Muscle layer of colon (tissue), 2 donors: ENCODE results near the gene SLC5A8.

Source experiments
- H3K27ac ChIP-seq: one replicate; pipeline ENCODE4 v1.7.0; 2013; ENCODE audit warnings: low read depth, mild to moderate bottlenecking, low read length, moderate library complexity
- H3K27me3 ChIP-seq, 2 donors: one replicate each; pipeline ENCODE4 v1.7.0; 2013; ENCODE audit warnings: low read length in 2 of 2, mild to moderate bottlenecking in 2 of 2; ENCODE audit not compliant: insufficient read depth in 2 of 2, control insufficient read depth in 1 of 2
- H3K36me3 ChIP-seq: one replicate; pipeline ENCODE4 v1.7.0; 2013; ENCODE audit warnings: mild to moderate bottlenecking, low read length; ENCODE audit not compliant: insufficient read depth
- H3K4me1 ChIP-seq: one replicate; pipeline ENCODE4 v1.7.0; 2013; ENCODE audit warnings: mild to moderate bottlenecking, low read length; ENCODE audit not compliant: insufficient read depth
- H3K4me3 ChIP-seq, 2 donors: one replicate each; pipeline ENCODE4 v1.7.0; 2013; ENCODE audit warnings: low read length in 2 of 2, low read depth in 1 of 2, mild to moderate bottlenecking in 1 of 2, moderate library complexity in 1 of 2
- H3K9ac ChIP-seq: one replicate; pipeline ENCODE4 v1.7.0; 2013; ENCODE audit warnings: low read length
- H3K9me3 ChIP-seq: one replicate; pipeline ENCODE4 v1.7.0; 2013; ENCODE audit warnings: mild to moderate bottlenecking, low read length
- donor health status: abdominal sarcoma.
- donor health status: Adenocarcinoma of cecum.

SLC5A8 gene

GRCh38 chr12:101216810-101217209 is 6.8 kb upstream of the SLC5A8 start:
- H3K9me3 ChIP-seq, result no peaks in the 10 kb centered on the region
- H3K36me3 ChIP-seq, result no peaks in the 10 kb centered on the region
- H3K4me1 ChIP-seq, result no peaks in the 10 kb centered on the region
- no peak overlapping the region for H3K9ac ChIP-seq
- H3K4me3 ChIP-seq, result no peak overlapping the region
- no peaks in the 10 kb centered on the region for H3K27me3 ChIP-seq
- H3K27ac ChIP-seq, result no peak overlapping the region

- no peaks in the 10 kb centered on the region for H3K36me3 ChIP-seq
- H3K4me1 ChIP-seq, result no peaks in the 10 kb centered on the region
- H3K9me3 ChIP-seq, result no peaks in the 10 kb centered on the region
- no peak overlapping the region for H3K9ac ChIP-seq
- peaks cover 5 to 8% of the 10 kb centered on the region in 2 donors for H3K27me3 ChIP-seq
- H3K4me3 ChIP-seq, result no peak overlapping the region
- no peak overlapping the region for H3K27ac ChIP-seq
These were observed 2.8 kb downstream of the SLC5A8 start for GRCh38 chr12:101207086-101207780.

GRCh38 chr12:101204602-101205304 is 5.3 kb downstream of the SLC5A8 start:
- no peak overlapping the region for H3K9ac ChIP-seq
- no peak overlapping the region for H3K4me3 ChIP-seq
- peaks cover 4 to 5% of the 10 kb centered on the region in 2 donors for H3K27me3 ChIP-seq
- no peaks in the 10 kb centered on the region for H3K9me3 ChIP-seq
- H3K27ac ChIP-seq, result no peak overlapping the region
- H3K36me3 ChIP-seq, result no peaks in the 10 kb centered on the region
- H3K4me1 ChIP-seq, result no peaks in the 10 kb centered on the region

GRCh38 chr12:101200824-101201223 is 9.2 kb downstream of the SLC5A8 start:
- no peaks in the 10 kb centered on the region for H3K27me3 ChIP-seq
- H3K9ac ChIP-seq, result no peak overlapping the region
- no peaks in the 10 kb centered on the region for H3K9me3 ChIP-seq

GRCh38 chr12:101200145-101200544 is 9.9 kb downstream of the SLC5A8 start:
- Histone ChIP-seq H3K27ac (no peak overlapping the region), H3K4me3 (no peak overlapping the region), H3K36me3 (no peaks in the 10 kb centered on the region), H3K9ac (no peak overlapping the region), H3K27me3 (no peaks in the 10 kb centered on the region), H3K4me1 (no peaks in the 10 kb centered on the region), H3K9me3 (no peaks in the 10 kb centered on the region)

More at GRCh38 chr12:101200824-101201223, 9.2 kb downstream of the SLC5A8 start:
- Histone ChIP-seq H3K4me3 (no peak overlapping the region), H3K27ac (no peak overlapping the region), H3K36me3 (no peaks in the 10 kb centered on the region), H3K4me1 (no peaks in the 10 kb centered on the region)

- no peaks in the 10 kb centered on the region for H3K4me1 ChIP-seq
- no peak overlapping the region for H3K4me3 ChIP-seq
- H3K27me3 ChIP-seq, result no peaks in the 10 kb centered on the region
- no peak overlapping the region for H3K27ac ChIP-seq
- no peak overlapping the region for H3K9ac ChIP-seq
- H3K9me3 ChIP-seq, result no peaks in the 10 kb centered on the region
- no peaks in the 10 kb centered on the region for H3K36me3 ChIP-seq
These were observed 23.7 kb downstream of the SLC5A8 start for GRCh38 chr12:101186291-101186690.

GRCh38 chr12:101181776-101182175 is 28.3 kb downstream of the SLC5A8 start:
- H3K4me1 ChIP-seq, result no peaks in the 10 kb centered on the region
- H3K4me3 ChIP-seq, result no peak overlapping the region
- no peaks in the 10 kb centered on the region for H3K27me3 ChIP-seq
- H3K36me3 ChIP-seq, result no peaks in the 10 kb centered on the region
- H3K27ac ChIP-seq, result no peak overlapping the region
- no peaks in the 10 kb centered on the region for H3K9me3 ChIP-seq
- no peak overlapping the region for H3K9ac ChIP-seq

GRCh38 chr12:101174541-101174940 is 35.5 kb downstream of the SLC5A8 start:
- Histone ChIP-seq H3K27me3 (no peaks in the 10 kb centered on the region), H3K9me3 (no peaks in the 10 kb centered on the region), H3K4me1 (no peaks in the 10 kb centered on the region), H3K9ac (no peak overlapping the region), H3K36me3 (no peaks in the 10 kb centered on the region), H3K4me3 (no peak overlapping the region), H3K27ac (no peak overlapping the region)

- H3K36me3 ChIP-seq, result no peaks in the 10 kb centered on the region
- no peak overlapping the region for H3K27ac ChIP-seq
- H3K4me3 ChIP-seq, result no peak overlapping the region
- no peaks in the 10 kb centered on the region for H3K4me1 ChIP-seq
- no peak overlapping the region for H3K9ac ChIP-seq
- H3K27me3 ChIP-seq, result no peaks in the 10 kb centered on the region
- H3K9me3 ChIP-seq, result no peaks in the 10 kb centered on the region
These were observed 36.8 kb downstream of the SLC5A8 start for GRCh38 chr12:101173197-101173749.

- H3K27me3 ChIP-seq, result no peaks in the 10 kb centered on the region
These were observed 37.7 kb downstream of the SLC5A8 start for GRCh38 chr12:101172316-101172715.

GRCh38 chr12:101168001-101168400 is 42.0 kb downstream of the SLC5A8 start:
- Histone ChIP-seq H3K9me3 (no peaks in the 10 kb centered on the region), H3K4me3 (no peak overlapping the region), H3K36me3 (no peaks in the 10 kb centered on the region), H3K4me1 (no peaks in the 10 kb centered on the region), H3K27ac (no peak overlapping the region), H3K27me3 (no peaks in the 10 kb centered on the region), H3K9ac (no peak overlapping the region)

More at GRCh38 chr12:101172316-101172715, 37.7 kb downstream of the SLC5A8 start:
- Histone ChIP-seq H3K4me3 (no peak overlapping the region), H3K4me1 (no peaks in the 10 kb centered on the region), H3K9ac (no peak overlapping the region), H3K9me3 (no peaks in the 10 kb centered on the region), H3K27ac (no peak overlapping the region), H3K36me3 (no peaks in the 10 kb centered on the region)
